HepG2 (cell line): ENCODE measurements around the gene HELT.

Experiments used
- MBD4 ChIP-seq: IDR thresholded peaks from 2 replicates; pipeline ENCODE4 v1.6.1; 2012; ENCODE audit warnings: low read length, inconsistent platforms, borderline replicate concordance
- NONO ChIP-seq, 2 experiments: fragments of 450-650 bp in 1 of 2; sonication (generic) in 1 of 2; formaldehyde crosslinking in 1 of 2; IDR thresholded peaks in 1 of 2; conservative IDR thresholded peaks in 1 of 2; 2 replicates each; pipeline versions ENCODE4 v1.6.1 to v1.8.0; 2017 to 2022; ENCODE audit warnings: mild to moderate bottlenecking in 1 of 2, missing genetic modification reagents in 1 of 2, moderate library complexity in 1 of 2
- SIX4 ChIP-seq: sonication (generic); formaldehyde crosslinking; IDR thresholded peaks from 2 replicates; pipeline ENCODE4 v1.4.0; 2020; ENCODE audit warnings: missing genetic modification reagents
- ZNF274 ChIP-seq: sonication (generic); formaldehyde crosslinking; IDR thresholded peaks from 2 replicates; pipeline ENCODE4 v1.5.1; 2020; ENCODE audit warnings: mild to moderate bottlenecking, missing genetic modification reagents
- ZNF550 ChIP-seq: sonication (generic); formaldehyde crosslinking; IDR thresholded peaks from 2 replicates; pipeline ENCODE4 v1.4.0; 2020; ENCODE audit warnings: mild to moderate bottlenecking, missing genetic modification reagents, borderline replicate concordance
- TF ChIP-seq, protein P1 (sequence below): sonication (generic); formaldehyde crosslinking; IDR thresholded peaks from 2 replicates; pipeline ENCODE4 v1.5.0; 2020; ENCODE audit warnings: mild to moderate bottlenecking, missing genetic modification reagents, moderate library complexity

DNA sequence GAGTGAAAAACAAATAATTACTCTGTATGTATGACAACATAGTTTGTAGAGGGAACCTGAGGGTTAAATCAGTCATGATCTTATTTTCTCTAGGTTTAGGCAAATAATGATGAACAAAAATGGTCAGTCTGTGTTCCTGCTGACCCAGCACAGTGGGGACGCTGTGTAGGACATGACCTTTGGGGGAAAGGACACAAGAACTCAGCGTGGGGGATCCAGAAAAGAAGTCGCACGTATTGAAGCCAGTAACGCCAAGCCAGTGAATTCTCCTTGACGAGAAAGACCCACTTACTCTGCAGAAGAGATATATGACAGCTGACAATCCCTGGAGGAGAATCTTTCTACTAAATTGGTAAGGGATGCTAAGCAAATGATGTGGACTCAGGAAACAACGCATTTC lies 36.6 kb downstream of the HELT start:
- TF ChIP-seq, protein P1, sequence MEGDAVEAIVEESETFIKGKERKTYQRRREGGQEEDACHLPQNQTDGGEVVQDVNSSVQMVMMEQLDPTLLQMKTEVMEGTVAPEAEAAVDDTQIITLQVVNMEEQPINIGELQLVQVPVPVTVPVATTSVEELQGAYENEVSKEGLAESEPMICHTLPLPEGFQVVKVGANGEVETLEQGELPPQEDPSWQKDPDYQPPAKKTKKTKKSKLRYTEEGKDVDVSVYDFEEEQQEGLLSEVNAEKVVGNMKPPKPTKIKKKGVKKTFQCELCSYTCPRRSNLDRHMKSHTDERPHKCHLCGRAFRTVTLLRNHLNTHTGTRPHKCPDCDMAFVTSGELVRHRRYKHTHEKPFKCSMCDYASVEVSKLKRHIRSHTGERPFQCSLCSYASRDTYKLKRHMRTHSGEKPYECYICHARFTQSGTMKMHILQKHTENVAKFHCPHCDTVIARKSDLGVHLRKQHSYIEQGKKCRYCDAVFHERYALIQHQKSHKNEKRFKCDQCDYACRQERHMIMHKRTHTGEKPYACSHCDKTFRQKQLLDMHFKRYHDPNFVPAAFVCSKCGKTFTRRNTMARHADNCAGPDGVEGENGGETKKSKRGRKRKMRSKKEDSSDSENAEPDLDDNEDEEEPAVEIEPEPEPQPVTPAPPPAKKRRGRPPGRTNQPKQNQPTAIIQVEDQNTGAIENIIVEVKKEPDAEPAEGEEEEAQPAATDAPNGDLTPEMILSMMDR (CRISPR knock-in tag) = no peak
- TF ChIP-seq ZNF550 (CRISPR knock-in tag) (no peak), NONO (IDR thresholded peaks at IDR 0.05) (no peak), NONO (CRISPR knock-in tag; conservative IDR thresholded peaks at IDR 0.05) (no peak), ZNF274 (CRISPR knock-in tag) (no peak), MBD4 (no peak), SIX4 (CRISPR knock-in tag) (no peak)
